ENCODE measurements around the gene GPATCH8.

- TF ChIP-seq CTCF (conservative IDR thresholded peaks at IDR 0.05 in 1 of 2, IDR thresholded peaks at IDR 0.05 in 1 of 2; ENCODE audit: low read depth in 1 of 2, low read length in 2 of 2) (no peak), EZH2 (IDR thresholded peaks at IDR 0.05; ENCODE audit: low read length, missing control alignments) (no peak)
Observed at GRCh38 chr17:44372036-44372435, 131.2 kb downstream of the GPATCH8 start.

All from fibroblast of lung (primary cell).